SK-N-SH (cell line): Measurements from ENCODE around the gene PPM1E. TPM values are rescaled to one million over a fixed set of nuclear protein-coding genes. Genes with fewer than 3 reads are reported as not detected.

Source experiments
- CTCF ChIA-PET: fragments of 300-600, 350-600 bp; formaldehyde crosslinking; extraction: SDS; loops from one replicate; lab custom pipeline; 2021; lab: Yijun Ruan, JAX
- POLR2A ChIA-PET: fragments of 350-600 bp; sonication (Branson Sonifier 250); formaldehyde crosslinking; extraction: SDS; loops from one replicate; lab custom pipeline; 2020; ENCODE audit warnings: antibody characterized with exemption, inconsistent platforms; lab: Yijun Ruan, JAX
- DNase-seq: peaks from one replicate; pipeline ENCODE4 v3.0.0; 2012
- H2AFZ ChIP-seq: fragments of 200-600 bp; sonication (generic); 2 replicates; pipeline ENCODE4 v1.8.1; 2016; ENCODE audit warnings: antibody characterized with exemption, mild to moderate bottlenecking, low read depth
- H3F3A ChIP-seq: fragments of 200-600 bp; sonication (generic); replicated peaks from 2 replicates; pipeline ENCODE3; 2016; ENCODE audit warnings: antibody characterized with exemption, mild to moderate bottlenecking; ENCODE audit not compliant: insufficient read depth
- H3K27ac ChIP-seq, 2 experiments: fragments of 200-500 bp in 1 of 2; fragments of 200-600 bp in 1 of 2; sonication (Bioruptor generic) in 1 of 2; sonication (generic), shearing (Covaris generic) in 1 of 2; 2 replicates each; pipeline versions ENCODE4 v1.5.1 to v1.6.1; 2014 to 2016; ENCODE audit warnings: low read depth in 2 of 2, inconsistent platforms in 1 of 2, low read length in 1 of 2, mild to moderate bottlenecking in 1 of 2, mixed read lengths in 1 of 2
- H3K27me3 ChIP-seq: fragments of 200-600 bp; sonication (generic), shearing (Covaris generic); 2 replicates; pipeline ENCODE4 v1.6.1; 2016; ENCODE audit warnings: mixed run types; ENCODE audit not compliant: insufficient read depth
- H3K36me3 ChIP-seq, 2 experiments: fragments of 200-500 bp in 1 of 2; fragments of 200-600 bp in 1 of 2; sonication (Bioruptor generic) in 1 of 2; sonication (generic) in 1 of 2; replicated peaks in 1 of 2; 2 replicates each; pipeline versions ENCODE3 to v1.5.1; 2014 to 2016; ENCODE audit warnings: low read length in 1 of 2, mild to moderate bottlenecking in 1 of 2; ENCODE audit not compliant: insufficient read depth in 2 of 2, control insufficient read depth in 1 of 2
- H3K4me1 ChIP-seq, 2 experiments: fragments of 200-500 bp in 1 of 2; fragments of 200-600 bp in 1 of 2; sonication (Bioruptor generic) in 1 of 2; sonication (generic), shearing (Covaris generic) in 1 of 2; 2 replicates each; pipeline versions ENCODE4 v1.5.1 to v1.6.1; 2014 to 2016; ENCODE audit warnings: low read depth in 1 of 2, low read length in 1 of 2, mixed run types in 1 of 2; ENCODE audit not compliant: insufficient read depth in 2 of 2, control insufficient read depth in 1 of 2
- H3K4me2 ChIP-seq: fragments of 200-600 bp; sonication (generic), shearing (Covaris generic); 2 replicates; pipeline ENCODE4 v1.6.1; 2017; ENCODE audit warnings: mixed run types
- H3K4me3 ChIP-seq, 2 experiments: fragments of 200-500 bp in 1 of 2; fragments of 200-600 bp in 1 of 2; sonication (Bioruptor generic) in 1 of 2; sonication (generic), shearing (Covaris generic) in 1 of 2; 2 replicates each; pipeline versions ENCODE4 v1.5.1 to v1.8.1; 2014 to 2016; ENCODE audit warnings: low read depth in 2 of 2, inconsistent platforms in 1 of 2, low read length in 1 of 2, mild to moderate bottlenecking in 1 of 2, mixed read lengths in 1 of 2, moderate library complexity in 1 of 2
- H3K79me2 ChIP-seq: fragments of 200-600 bp; sonication (generic); 2 replicates; pipeline ENCODE4 v1.8.1; 2017; ENCODE audit warnings: mild to moderate bottlenecking; ENCODE audit not compliant: insufficient read depth
- H3K9ac ChIP-seq: fragments of 200-600 bp; sonication (generic); 2 replicates; pipeline ENCODE4 v1.6.1; 2017; ENCODE audit warnings: mixed run types
- H3K9me2 ChIP-seq: fragments of 200-600 bp; sonication (generic); 2 replicates; pipeline ENCODE4 v1.6.1; 2017; ENCODE audit warnings: mixed run types
- H3K9me3 ChIP-seq: fragments of 200-600 bp; sonication (generic); 2 replicates; pipeline ENCODE4 v1.6.1; 2017; ENCODE audit warnings: mixed run types, mild to moderate bottlenecking, moderate library complexity
- H4K20me1 ChIP-seq: fragments of 200-600 bp; sonication (generic); 2 replicates; pipeline ENCODE4 v1.6.1; 2017; ENCODE audit warnings: mild to moderate bottlenecking, mixed run types; ENCODE audit not compliant: insufficient read depth
- CHD2 ChIP-seq: fragments of 150-350 bp; IDR thresholded peaks from 2 replicates; pipeline ENCODE4 v1.6.1; 2018; ENCODE audit warnings: low read length; ENCODE audit not compliant: partially characterized antibody
- ELF1 ChIP-seq: IDR thresholded peaks from 2 replicates; pipeline ENCODE4 v1.4.0; 2012
- EP300 ChIP-seq, 2 experiments: IDR thresholded peaks; 2 replicates each; pipeline versions ENCODE4 v1.4.0 to v1.6.1; 2012; ENCODE audit warnings: borderline replicate concordance in 1 of 2, low read depth in 1 of 2, low read length in 1 of 2
- EZH2phosphoT487 ChIP-seq: fragments of 200-600 bp; sonication (generic); IDR thresholded peaks from 2 replicates; pipeline ENCODE4 v1.6.1; 2017; ENCODE audit warnings: low read depth, mixed run types, mild to moderate bottlenecking, antibody characterized with exemption, moderate library complexity, borderline replicate concordance
- FOXJ3 ChIP-seq: sonication (generic); formaldehyde crosslinking; IDR thresholded peaks from 2 replicates; pipeline ENCODE4 v1.5.1; 2020; ENCODE audit warnings: mild to moderate bottlenecking, missing genetic modification reagents
- GABPA ChIP-seq: IDR thresholded peaks from 2 replicates; pipeline ENCODE4 v1.4.0; 2012; ENCODE audit warnings: low read depth, mild to moderate bottlenecking
- JUND ChIP-seq: IDR thresholded peaks from 2 replicates; pipeline ENCODE4 v1.4.0; 2012
- MXI1 ChIP-seq: IDR thresholded peaks from 2 replicates; pipeline ENCODE4 v1.6.1; 2012; ENCODE audit warnings: mild to moderate bottlenecking, low read depth, low read length, improper control_type of control experiment
- PBX3 ChIP-seq: IDR thresholded peaks from 2 replicates; pipeline ENCODE4; 2012
- RFX5 ChIP-seq: IDR thresholded peaks from 2 replicates; pipeline ENCODE4 v1.6.1; 2012; ENCODE audit warnings: mild to moderate bottlenecking, improper control_type of control experiment, low read length
- RXRA ChIP-seq: IDR thresholded peaks from 2 replicates; pipeline ENCODE4 v1.4.0; 2012; ENCODE audit warnings: low read depth, mild to moderate bottlenecking, borderline replicate concordance
- SIN3A ChIP-seq: IDR thresholded peaks from 2 replicates; pipeline ENCODE4 v1.6.1; 2012; ENCODE audit warnings: low read depth, mild to moderate bottlenecking, low read length, moderate library complexity, borderline replicate concordance
- TAF1 ChIP-seq: IDR thresholded peaks from 2 replicates; pipeline ENCODE4 v1.6.1; 2012; ENCODE audit warnings: low read depth, mild to moderate bottlenecking, low read length, moderate library complexity, borderline replicate concordance
- WGBS: methylation state at CpG from one replicate; pipeline ENCODE4 v1.1.6; 2017; ENCODE audit warnings: low lambda C conversion rate; 5-methylcytosine and 5-hydroxymethylcytosine counted together
- polyA plus RNA-seq, 3 experiments: library from polyadenylated mRNA; depleted of rRNA; stranded (reverse); fragments of >200 nt; gene quantifications; 2 replicates each; pipeline ENCODE4 v1.2.3, GENCODE V29; 2012
- TF ChIP-seq, protein P1 (sequence below): IDR thresholded peaks from 2 replicates; pipeline ENCODE4 v1.6.1; 2012; ENCODE audit warnings: mild to moderate bottlenecking, low read depth, low read length, moderate library complexity
- TF ChIP-seq, protein P2 (sequence below): IDR thresholded peaks from 2 replicates; pipeline ENCODE4 v1.4.0; 2012; ENCODE audit warnings: low read depth, borderline replicate concordance
- TF ChIP-seq, protein P3 (sequence below): fragments of 150-350 bp; IDR thresholded peaks from 2 replicates; pipeline ENCODE4 v1.6.1; 2017; ENCODE audit warnings: antibody characterized with exemption, low read length, low read depth, borderline replicate concordance

Gene PPM1E
- polyA plus RNA-seq, 1 of the 3 experiments (the other 2 are of a cell fraction) = 0.08 TPM

GRCh38 chr17:58947411-58947810 lies 191.8 kb downstream of the PPM1E start:
- no peaks in the 10 kb centered on the region for H3K27me3 ChIP-seq
- 65% methylated on average over 3 of the region's 3 CpGs for WGBS
- H4K20me1 ChIP-seq = no peaks in the 10 kb centered on the region
- no peaks in the 10 kb centered on the region for H3K79me2 ChIP-seq
- TF ChIP-seq GABPA (no peak), EZH2phosphoT487 (no peak), JUND (no peak), ELF1 (no peak), RFX5 (no peak)
- TF ChIP-seq, protein P1, sequence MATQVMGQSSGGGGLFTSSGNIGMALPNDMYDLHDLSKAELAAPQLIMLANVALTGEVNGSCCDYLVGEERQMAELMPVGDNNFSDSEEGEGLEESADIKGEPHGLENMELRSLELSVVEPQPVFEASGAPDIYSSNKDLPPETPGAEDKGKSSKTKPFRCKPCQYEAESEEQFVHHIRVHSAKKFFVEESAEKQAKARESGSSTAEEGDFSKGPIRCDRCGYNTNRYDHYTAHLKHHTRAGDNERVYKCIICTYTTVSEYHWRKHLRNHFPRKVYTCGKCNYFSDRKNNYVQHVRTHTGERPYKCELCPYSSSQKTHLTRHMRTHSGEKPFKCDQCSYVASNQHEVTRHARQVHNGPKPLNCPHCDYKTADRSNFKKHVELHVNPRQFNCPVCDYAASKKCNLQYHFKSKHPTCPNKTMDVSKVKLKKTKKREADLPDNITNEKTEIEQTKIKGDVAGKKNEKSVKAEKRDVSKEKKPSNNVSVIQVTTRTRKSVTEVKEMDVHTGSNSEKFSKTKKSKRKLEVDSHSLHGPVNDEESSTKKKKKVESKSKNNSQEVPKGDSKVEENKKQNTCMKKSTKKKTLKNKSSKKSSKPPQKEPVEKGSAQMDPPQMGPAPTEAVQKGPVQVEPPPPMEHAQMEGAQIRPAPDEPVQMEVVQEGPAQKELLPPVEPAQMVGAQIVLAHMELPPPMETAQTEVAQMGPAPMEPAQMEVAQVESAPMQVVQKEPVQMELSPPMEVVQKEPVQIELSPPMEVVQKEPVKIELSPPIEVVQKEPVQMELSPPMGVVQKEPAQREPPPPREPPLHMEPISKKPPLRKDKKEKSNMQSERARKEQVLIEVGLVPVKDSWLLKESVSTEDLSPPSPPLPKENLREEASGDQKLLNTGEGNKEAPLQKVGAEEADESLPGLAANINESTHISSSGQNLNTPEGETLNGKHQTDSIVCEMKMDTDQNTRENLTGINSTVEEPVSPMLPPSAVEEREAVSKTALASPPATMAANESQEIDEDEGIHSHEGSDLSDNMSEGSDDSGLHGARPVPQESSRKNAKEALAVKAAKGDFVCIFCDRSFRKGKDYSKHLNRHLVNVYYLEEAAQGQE = no peak
- TF ChIP-seq, protein P2, sequence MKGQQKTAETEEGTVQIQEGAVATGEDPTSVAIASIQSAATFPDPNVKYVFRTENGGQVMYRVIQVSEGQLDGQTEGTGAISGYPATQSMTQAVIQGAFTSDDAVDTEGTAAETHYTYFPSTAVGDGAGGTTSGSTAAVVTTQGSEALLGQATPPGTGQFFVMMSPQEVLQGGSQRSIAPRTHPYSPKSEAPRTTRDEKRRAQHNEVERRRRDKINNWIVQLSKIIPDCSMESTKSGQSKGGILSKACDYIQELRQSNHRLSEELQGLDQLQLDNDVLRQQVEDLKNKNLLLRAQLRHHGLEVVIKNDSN = no peak
- H3K9me3 ChIP-seq = peaks cover 16% of the 10 kb centered on the region
- H3K9me2 ChIP-seq = no peaks in the 10 kb centered on the region
- H3F3A ChIP-seq = no peaks in the 10 kb centered on the region
- H3K9ac ChIP-seq = no peak overlapping the region
- no peaks in the 10 kb centered on the region for H3K36me3 ChIP-seq
- POLR2A ChIA-PET = interaction anchor here (0.6 kb wide), 1 partner anchor 77 kb away, joined by 3 read pairs; no protein-coding TSS in a partner anchor
- CTCF ChIA-PET = no interaction called here
- no peak overlapping the region for H3K4me2 ChIP-seq
- no peak overlapping the region for H3K27ac ChIP-seq
- H3K4me3 ChIP-seq = no peak overlapping the region
- H2AFZ ChIP-seq = no peak overlapping the region
- no peaks in the 10 kb centered on the region; a peak in 1 of 4 replicates for H3K4me1 ChIP-seq
- DNase-seq = no peak

GRCh38 chr17:58947824-58948223 lies 192.2 kb downstream of the PPM1E start:
- CTCF ChIA-PET = no interaction called here
- TF ChIP-seq, protein P1 = no peak
- TF ChIP-seq MXI1 (no peak), PBX3 (no peak), SIN3A (no peak), TAF1 (no peak), EP300 (IDR thresholded peaks at IDR 0.05; ENCODE audit: borderline replicate concordance in 1 of 2, low read depth in 1 of 2, low read length in 1 of 2) (no peak), RXRA (no peak), CHD2 (no peak), ELF1 (no peak), FOXJ3 (CRISPR knock-in tag) (no peak)
- TF ChIP-seq, protein P2 = no peak
- TF ChIP-seq, protein P3, sequence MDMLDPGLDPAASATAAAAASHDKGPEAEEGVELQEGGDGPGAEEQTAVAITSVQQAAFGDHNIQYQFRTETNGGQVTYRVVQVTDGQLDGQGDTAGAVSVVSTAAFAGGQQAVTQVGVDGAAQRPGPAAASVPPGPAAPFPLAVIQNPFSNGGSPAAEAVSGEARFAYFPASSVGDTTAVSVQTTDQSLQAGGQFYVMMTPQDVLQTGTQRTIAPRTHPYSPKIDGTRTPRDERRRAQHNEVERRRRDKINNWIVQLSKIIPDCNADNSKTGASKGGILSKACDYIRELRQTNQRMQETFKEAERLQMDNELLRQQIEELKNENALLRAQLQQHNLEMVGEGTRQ = no peak
- TF ChIP-seq, all 33 proteins: peak for 0
- no peaks in the 10 kb centered on the region for H3K36me3 ChIP-seq
- H3F3A ChIP-seq = no peaks in the 10 kb centered on the region
- no peak for DNase-seq
- H3K79me2 ChIP-seq = no peaks in the 10 kb centered on the region
- H2AFZ ChIP-seq = no peak overlapping the region
- no peaks in the 10 kb centered on the region for H3K27me3 ChIP-seq
- no peak overlapping the region for H3K4me2 ChIP-seq
- H3K4me1 ChIP-seq = no peaks in the 10 kb centered on the region
- no peak overlapping the region for H3K4me3 ChIP-seq
- peaks cover 16% of the 10 kb centered on the region for H3K9me3 ChIP-seq
- H4K20me1 ChIP-seq = no peaks in the 10 kb centered on the region
- H3K27ac ChIP-seq = no peak overlapping the region
- no peaks in the 10 kb centered on the region for H3K9me2 ChIP-seq
- 50% methylated on average over 3 of the region's 3 CpGs for WGBS
- POLR2A ChIA-PET = no interaction called here
- no peak overlapping the region for H3K9ac ChIP-seq
